MCF 10A (cell line): ENCODE data around the gene TFG. TPM values are rescaled to one million over a fixed set of nuclear protein-coding genes. Genes with fewer than 3 reads are reported as not detected.

Experiments
- BruUV-seq: library from RNA; stranded (reverse); fragments of 400-500 nt; replicated peaks from 2 replicates; lab custom pipeline; 2021; lab: Mats Ljungman, UMichigan
- CTCF ChIA-PET: fragments of 300-600 bp; sonication (Branson Sonifier 250); formaldehyde crosslinking; extraction: SDS; loops from one replicate; lab custom pipeline; 2021; ENCODE audit warnings: antibody characterized with exemption, inconsistent platforms; lab: Yijun Ruan, JAX
- POLR2A ChIA-PET: fragments of 300-600, 350-650 bp; sonication (Branson Sonifier 250); formaldehyde crosslinking; extraction: SDS; loops from one replicate; lab custom pipeline; 2020; ENCODE audit warnings: antibody characterized with exemption, inconsistent platforms; lab: Yijun Ruan, JAX
- DNase-seq: peaks from one replicate; pipeline ENCODE4 v3.0.0-alpha.2; 2018; ENCODE audit not compliant: unreplicated experiment
- H3K27ac Mint-ChIP-seq: one replicate; pipeline ENCODE4 v1.8.0; 2022; ENCODE audit warnings: mild to moderate bottlenecking, low read depth, mixed read lengths; ENCODE audit not compliant: unreplicated experiment
- H3K27me3 Mint-ChIP-seq: one replicate; pipeline ENCODE4 v1.8.0; 2022; ENCODE audit warnings: mixed read lengths; ENCODE audit not compliant: insufficient read depth, unreplicated experiment
- H3K36me3 Mint-ChIP-seq: one replicate; pipeline ENCODE4 v1.8.0; 2022; ENCODE audit warnings: mild to moderate bottlenecking, moderate library complexity, mixed read lengths; ENCODE audit not compliant: insufficient read depth, unreplicated experiment
- H3K4me1 Mint-ChIP-seq: one replicate; pipeline ENCODE4 v1.8.0; 2022; ENCODE audit warnings: mixed read lengths; ENCODE audit not compliant: insufficient read depth, unreplicated experiment
- H3K4me3 Mint-ChIP-seq: one replicate; pipeline ENCODE4 v1.8.0; 2022; ENCODE audit warnings: mild to moderate bottlenecking, moderate library complexity, mixed read lengths; ENCODE audit not compliant: unreplicated experiment
- H3K9me3 Mint-ChIP-seq: one replicate; pipeline ENCODE4 v1.8.0; 2022; ENCODE audit warnings: mixed read lengths; ENCODE audit not compliant: unreplicated experiment
- intact Hi-C: fragments of 100-400 bp; cut with micrococcal nuclease; formaldehyde crosslinking; loops from 2 replicates; pipeline ENCODE4 v1.14.1; 2022
- total RNA-seq: library from RNA; stranded (reverse); gene quantifications from 2 replicates; pipeline ENCODE4 v1.2.3, GENCODE V29; 2022
- TF ChIP-seq, protein P1 (sequence below): fragments of 200-600 bp; IDR thresholded peaks from one replicate; pipeline ENCODE4 v1.8.0; 2022; ENCODE audit warnings: antibody characterized with exemption, mild to moderate bottlenecking; ENCODE audit not compliant: unreplicated experiment

TFG gene
- total RNA-seq, 1 experiment from 2014 or later = 168 TPM

DNA sequence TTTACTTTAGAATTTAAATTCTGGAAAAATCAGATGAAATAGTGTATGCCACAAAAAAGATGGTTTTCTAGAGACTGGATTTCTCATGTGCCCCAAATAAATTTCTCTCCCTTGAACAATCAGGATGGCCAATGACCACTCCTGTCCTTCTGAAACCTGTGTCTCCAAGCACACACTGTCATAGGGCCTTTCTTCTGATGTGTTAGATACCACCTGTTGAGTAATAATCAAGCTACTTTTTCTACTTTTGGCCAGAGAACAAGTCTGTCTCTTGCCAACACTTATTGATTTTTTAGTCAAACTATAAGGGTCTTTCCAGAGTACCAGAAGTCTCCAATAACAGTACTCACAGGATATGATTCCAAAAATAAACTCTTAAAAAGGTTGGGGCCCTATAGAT, 16.1 kb upstream of the TFG start:
- ChIA-PET POLR2A (interaction anchor here (1.1 to 1.6 kb wide), 3 partner anchors 14 to 26 kb away, joined by 3 to 8 read pairs (median 4); no protein-coding TSS in a partner anchor), CTCF (interaction anchor here (0.5 to 1.6 kb wide), 2 partner anchors 17 to 237 kb away, joined by 3 to 7 read pairs; no protein-coding TSS in a partner anchor)
- Mint-ChIP-seq H3K27ac (no peak overlapping the region), H3K4me3 (no peak overlapping the region), H3K36me3 (peaks cover 4% of the 10 kb centered on the region), H3K27me3 (no peaks in the 10 kb centered on the region), H3K4me1 (peaks cover 11% of the 10 kb centered on the region), H3K9me3 (peaks cover 4% of the 10 kb centered on the region)
- TF ChIP-seq, protein P1, sequence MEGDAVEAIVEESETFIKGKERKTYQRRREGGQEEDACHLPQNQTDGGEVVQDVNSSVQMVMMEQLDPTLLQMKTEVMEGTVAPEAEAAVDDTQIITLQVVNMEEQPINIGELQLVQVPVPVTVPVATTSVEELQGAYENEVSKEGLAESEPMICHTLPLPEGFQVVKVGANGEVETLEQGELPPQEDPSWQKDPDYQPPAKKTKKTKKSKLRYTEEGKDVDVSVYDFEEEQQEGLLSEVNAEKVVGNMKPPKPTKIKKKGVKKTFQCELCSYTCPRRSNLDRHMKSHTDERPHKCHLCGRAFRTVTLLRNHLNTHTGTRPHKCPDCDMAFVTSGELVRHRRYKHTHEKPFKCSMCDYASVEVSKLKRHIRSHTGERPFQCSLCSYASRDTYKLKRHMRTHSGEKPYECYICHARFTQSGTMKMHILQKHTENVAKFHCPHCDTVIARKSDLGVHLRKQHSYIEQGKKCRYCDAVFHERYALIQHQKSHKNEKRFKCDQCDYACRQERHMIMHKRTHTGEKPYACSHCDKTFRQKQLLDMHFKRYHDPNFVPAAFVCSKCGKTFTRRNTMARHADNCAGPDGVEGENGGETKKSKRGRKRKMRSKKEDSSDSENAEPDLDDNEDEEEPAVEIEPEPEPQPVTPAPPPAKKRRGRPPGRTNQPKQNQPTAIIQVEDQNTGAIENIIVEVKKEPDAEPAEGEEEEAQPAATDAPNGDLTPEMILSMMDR = no peak
- no TSS peak for BruUV-seq
- intact Hi-C loops = no loop called here
- no peak for DNase-seq

DNA sequence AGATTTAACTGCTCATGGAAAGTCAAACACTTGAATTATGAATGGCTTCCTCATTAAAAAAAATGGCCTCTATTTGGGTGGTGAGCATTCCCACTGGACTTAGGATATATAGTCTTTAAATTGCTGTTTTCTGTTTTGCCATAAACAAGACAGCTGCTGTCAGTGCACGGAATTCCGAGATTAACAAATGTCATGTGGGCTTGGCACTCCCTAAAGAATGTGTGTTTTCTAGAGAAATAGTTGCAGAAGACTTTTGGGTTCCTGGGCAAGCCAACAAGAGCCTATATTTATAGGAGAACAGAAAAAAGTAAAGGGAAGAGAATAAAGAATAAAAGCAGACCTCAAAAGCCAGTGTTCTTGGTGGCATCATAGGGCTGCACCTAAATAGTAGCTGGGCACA, 13.6 kb upstream of the TFG start:
- no TSS peak for BruUV-seq
- H3K4me1 Mint-ChIP-seq = peaks cover 11% of the 10 kb centered on the region
- intact Hi-C loops = no loop called here
- TF ChIP-seq, protein P1 = no peak
- ChIA-PET CTCF (no interaction called here), POLR2A (interaction anchor here (0.6 to 2.3 kb wide), 8 partner anchors 11 to 283 kb away, joined by 3 to 11 read pairs (median 4); partner anchors contain the start of gene TFG)
- H3K4me3 Mint-ChIP-seq = no peak overlapping the region
- H3K27me3 Mint-ChIP-seq = no peaks in the 10 kb centered on the region
- H3K9me3 Mint-ChIP-seq = no peaks in the 10 kb centered on the region
- DNase-seq = no peak
- H3K36me3 Mint-ChIP-seq = no peaks in the 10 kb centered on the region
- no peak overlapping the region for H3K27ac Mint-ChIP-seq

DNA sequence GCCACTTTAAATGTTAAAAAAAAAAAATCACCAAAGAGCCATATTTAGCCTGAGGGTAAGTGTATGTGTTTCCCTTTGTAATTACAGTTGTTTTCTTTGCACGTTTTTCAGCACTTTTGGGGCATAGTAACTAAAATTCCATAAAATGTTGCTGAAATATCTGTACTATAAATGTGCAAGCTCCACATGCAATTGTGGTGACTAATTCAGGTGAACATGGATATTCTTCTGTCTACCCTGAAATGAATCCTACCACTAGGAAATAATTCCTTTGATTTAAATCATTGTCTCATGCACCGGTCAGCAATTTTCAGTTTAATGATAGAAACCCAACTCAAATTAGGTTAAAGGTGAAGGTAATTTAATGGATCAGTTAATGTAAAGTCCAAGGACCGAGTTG, 13.1 kb upstream of the TFG start:
- H3K36me3 Mint-ChIP-seq = no peaks in the 10 kb centered on the region
- TF ChIP-seq, protein P1 = no peak
- H3K4me3 Mint-ChIP-seq = no peak overlapping the region
- POLR2A ChIA-PET = interaction anchor here (0.6 to 2.3 kb wide), 9 partner anchors 10 to 435 kb away, joined by 3 to 11 read pairs (median 3); partner anchors contain the start of genes TBC1D23 and TFG
- H3K27ac Mint-ChIP-seq = no peak overlapping the region
- no peak for DNase-seq
- no peaks in the 10 kb centered on the region for H3K9me3 Mint-ChIP-seq
- H3K4me1 Mint-ChIP-seq = peaks cover 11% of the 10 kb centered on the region
- CTCF ChIA-PET = interaction anchor here (1.8 kb wide), 1 partner anchor 10 kb away, joined by 4 read pairs; no protein-coding TSS in a partner anchor
- no TSS peak for BruUV-seq
- intact Hi-C loops = no loop called here
- H3K27me3 Mint-ChIP-seq = no peaks in the 10 kb centered on the region

DNA sequence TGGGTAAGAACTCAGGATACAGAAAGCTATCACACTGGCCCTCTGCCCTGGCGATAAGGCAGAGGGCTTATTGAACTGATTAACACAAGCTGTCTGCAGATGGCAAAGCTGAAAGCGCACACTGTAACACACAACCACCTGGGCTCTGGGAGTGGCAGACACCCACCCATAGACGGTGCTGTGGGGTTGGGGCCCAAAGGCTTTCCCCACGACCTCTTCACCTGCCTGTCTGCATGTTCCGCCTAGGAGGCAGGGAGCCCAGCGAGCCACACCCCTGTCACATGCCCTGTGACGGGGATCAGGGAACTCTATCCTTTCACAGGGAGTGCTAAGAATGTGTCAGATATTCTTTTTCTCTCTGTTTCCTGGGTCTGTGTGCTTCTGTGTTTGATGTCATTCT, 12.1 kb upstream of the TFG start:
- H3K4me1 Mint-ChIP-seq = peaks cover 14% of the 10 kb centered on the region
- no peaks in the 10 kb centered on the region for H3K9me3 Mint-ChIP-seq
- CTCF ChIA-PET = interaction anchor here (1.8 kb wide), 1 partner anchor 9 kb away, joined by 4 read pairs; no protein-coding TSS in a partner anchor
- POLR2A ChIA-PET = interaction anchor here (0.7 to 2.3 kb wide), 2 partner anchors 12 to 451 kb away, joined by 4 to 11 read pairs; partner anchors contain the start of gene TFG
- BruUV-seq = no TSS peak
- intact Hi-C loops = no loop called here
- TF ChIP-seq, protein P1 = no peak
- H3K4me3 Mint-ChIP-seq = no peak overlapping the region
- no peaks in the 10 kb centered on the region for H3K27me3 Mint-ChIP-seq
- no peak overlapping the region for H3K27ac Mint-ChIP-seq
- no peaks in the 10 kb centered on the region for H3K36me3 Mint-ChIP-seq
- no peak for DNase-seq
